Ishikawa (cell line): ENCODE data around the gene ARIH1.

Experiments used
- CEBPB ChIP-seq: IDR thresholded peaks from 2 replicates; pipeline ENCODE4 v1.6.1; 2012
- EGR1 ChIP-seq: IDR thresholded peaks from 2 replicates; pipeline ENCODE4 v1.6.1; 2012
- EP300 ChIP-seq: IDR thresholded peaks from 2 replicates; pipeline ENCODE4 v1.6.1; 2012; ENCODE audit warnings: borderline replicate concordance
- FOXM1 ChIP-seq: IDR thresholded peaks from 2 replicates; pipeline ENCODE4 v1.6.1; 2012; ENCODE audit warnings: low read depth, borderline replicate concordance
- MAX ChIP-seq: IDR thresholded peaks from 2 replicates; pipeline ENCODE4 v1.6.1; 2012
- NFIC ChIP-seq: IDR thresholded peaks from 2 replicates; pipeline ENCODE4 v1.6.1; 2012
- RAD21 ChIP-seq: IDR thresholded peaks from 2 replicates; pipeline ENCODE4 v1.6.1; 2012; ENCODE audit warnings: low read depth
- TAF1 ChIP-seq: IDR thresholded peaks from 2 replicates; pipeline ENCODE4 v1.6.1; 2012; ENCODE audit warnings: low read depth, mild to moderate bottlenecking
- TCF12 ChIP-seq: IDR thresholded peaks from 2 replicates; pipeline ENCODE4 v1.6.1; 2012; ENCODE audit warnings: low read depth
- TEAD4 ChIP-seq: IDR thresholded peaks from 2 replicates; pipeline ENCODE4 v1.6.1; 2012
- YY1 ChIP-seq: IDR thresholded peaks from 2 replicates; pipeline ENCODE4 v1.6.1; 2012; ENCODE audit warnings: low read depth
- ZBTB7A ChIP-seq: IDR thresholded peaks from 2 replicates; pipeline ENCODE4 v1.6.1; 2012; ENCODE audit warnings: low read depth
- TF ChIP-seq, protein P1 (sequence below): IDR thresholded peaks from 2 replicates; pipeline ENCODE4 v1.6.1; 2012
- TF ChIP-seq, protein P2 (sequence below): IDR thresholded peaks from 2 replicates; pipeline ENCODE4 v1.6.1; 2012; ENCODE audit warnings: low read depth, mild to moderate bottlenecking

- no peak for TF ChIP-seq RAD21
- no peak for TF ChIP-seq ZBTB7A
- no peak for TF ChIP-seq MAX
- no peak for TF ChIP-seq EP300
- TF ChIP-seq CEBPB: no peak
- no peak for TF ChIP-seq FOXM1
- TF ChIP-seq, protein P1, sequence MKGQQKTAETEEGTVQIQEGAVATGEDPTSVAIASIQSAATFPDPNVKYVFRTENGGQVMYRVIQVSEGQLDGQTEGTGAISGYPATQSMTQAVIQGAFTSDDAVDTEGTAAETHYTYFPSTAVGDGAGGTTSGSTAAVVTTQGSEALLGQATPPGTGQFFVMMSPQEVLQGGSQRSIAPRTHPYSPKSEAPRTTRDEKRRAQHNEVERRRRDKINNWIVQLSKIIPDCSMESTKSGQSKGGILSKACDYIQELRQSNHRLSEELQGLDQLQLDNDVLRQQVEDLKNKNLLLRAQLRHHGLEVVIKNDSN: no peak
- no peak for TF ChIP-seq TEAD4
- TF ChIP-seq TCF12: no peak
- TF ChIP-seq TAF1: no peak
- TF ChIP-seq, protein P2, sequence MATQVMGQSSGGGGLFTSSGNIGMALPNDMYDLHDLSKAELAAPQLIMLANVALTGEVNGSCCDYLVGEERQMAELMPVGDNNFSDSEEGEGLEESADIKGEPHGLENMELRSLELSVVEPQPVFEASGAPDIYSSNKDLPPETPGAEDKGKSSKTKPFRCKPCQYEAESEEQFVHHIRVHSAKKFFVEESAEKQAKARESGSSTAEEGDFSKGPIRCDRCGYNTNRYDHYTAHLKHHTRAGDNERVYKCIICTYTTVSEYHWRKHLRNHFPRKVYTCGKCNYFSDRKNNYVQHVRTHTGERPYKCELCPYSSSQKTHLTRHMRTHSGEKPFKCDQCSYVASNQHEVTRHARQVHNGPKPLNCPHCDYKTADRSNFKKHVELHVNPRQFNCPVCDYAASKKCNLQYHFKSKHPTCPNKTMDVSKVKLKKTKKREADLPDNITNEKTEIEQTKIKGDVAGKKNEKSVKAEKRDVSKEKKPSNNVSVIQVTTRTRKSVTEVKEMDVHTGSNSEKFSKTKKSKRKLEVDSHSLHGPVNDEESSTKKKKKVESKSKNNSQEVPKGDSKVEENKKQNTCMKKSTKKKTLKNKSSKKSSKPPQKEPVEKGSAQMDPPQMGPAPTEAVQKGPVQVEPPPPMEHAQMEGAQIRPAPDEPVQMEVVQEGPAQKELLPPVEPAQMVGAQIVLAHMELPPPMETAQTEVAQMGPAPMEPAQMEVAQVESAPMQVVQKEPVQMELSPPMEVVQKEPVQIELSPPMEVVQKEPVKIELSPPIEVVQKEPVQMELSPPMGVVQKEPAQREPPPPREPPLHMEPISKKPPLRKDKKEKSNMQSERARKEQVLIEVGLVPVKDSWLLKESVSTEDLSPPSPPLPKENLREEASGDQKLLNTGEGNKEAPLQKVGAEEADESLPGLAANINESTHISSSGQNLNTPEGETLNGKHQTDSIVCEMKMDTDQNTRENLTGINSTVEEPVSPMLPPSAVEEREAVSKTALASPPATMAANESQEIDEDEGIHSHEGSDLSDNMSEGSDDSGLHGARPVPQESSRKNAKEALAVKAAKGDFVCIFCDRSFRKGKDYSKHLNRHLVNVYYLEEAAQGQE: no peak
- TF ChIP-seq EGR1: no peak
- TF ChIP-seq YY1: no peak
- TF ChIP-seq NFIC: no peak
Observed at GRCh38 chr15:72482275-72482674, 8.1 kb downstream of the ARIH1 start.
